ENCODE data around the gene SLC9A7.

SLC9A7 gene

GRCh38 chrX:46611658-46612362 lies 147.1 kb downstream of the SLC9A7 start:
- DNase-seq (ENCODE audit: low read depth in 1 of 2, low spot score in 1 of 2), result peak in 1 of 2 donors; percentile 4

- DNase-seq (ENCODE audit: low read depth in 1 of 2, low spot score in 1 of 2), result no peak
Measured at GRCh38 chrX:46610070-46610658, 148.8 kb downstream of the SLC9A7 start.

- no peak for DNase-seq (ENCODE audit: low read depth in 1 of 2, low spot score in 1 of 2)
Measured at GRCh38 chrX:46607916-46608315, 151.0 kb downstream of the SLC9A7 start.

GRCh38 chrX:46602468-46603102 lies 156.3 kb downstream of the SLC9A7 start:
- DNase-seq (ENCODE audit: low read depth in 1 of 2, low spot score in 1 of 2), result no peak

- DNase-seq (ENCODE audit: low read depth in 1 of 2, low spot score in 1 of 2), result no peak
Measured at GRCh38 chrX:46601283-46601682, 157.6 kb downstream of the SLC9A7 start.

- DNase-seq (ENCODE audit: low read depth in 1 of 2, low spot score in 1 of 2), result no peak
Measured at GRCh38 chrX:46599051-46599560, 159.8 kb downstream of the SLC9A7 start.

GRCh38 chrX:46597771-46598170 lies 161.1 kb downstream of the SLC9A7 start:
- DNase-seq (ENCODE audit: low read depth in 1 of 2, low spot score in 1 of 2), result no peak

- DNase-seq (ENCODE audit: low read depth in 1 of 2, low spot score in 1 of 2), result no peak
Measured at GRCh38 chrX:46597208-46597607, 161.7 kb downstream of the SLC9A7 start.

- DNase-seq (ENCODE audit: low read depth in 1 of 2, low spot score in 1 of 2), result no peak
Measured at GRCh38 chrX:46595084-46595483, 163.8 kb downstream of the SLC9A7 start.

GRCh38 chrX:46589977-46590723 lies 168.8 kb downstream of the SLC9A7 start:
- DNase-seq (ENCODE audit: low read depth in 1 of 2, low spot score in 1 of 2), result no peak

- DNase-seq (ENCODE audit: low read depth in 1 of 2, low spot score in 1 of 2), result no peak
Measured at GRCh38 chrX:46588263-46588662, 170.7 kb downstream of the SLC9A7 start.

- no peak for DNase-seq (ENCODE audit: low read depth in 1 of 2, low spot score in 1 of 2)
Measured at GRCh38 chrX:46587753-46588171, 171.2 kb downstream of the SLC9A7 start.

GRCh38 chrX:46587158-46587557 lies 171.8 kb downstream of the SLC9A7 start:
- DNase-seq (ENCODE audit: low read depth in 1 of 2, low spot score in 1 of 2), result no peak

- DNase-seq (ENCODE audit: low read depth in 1 of 2, low spot score in 1 of 2), result no peak
Measured at GRCh38 chrX:46584736-46585135, 174.2 kb downstream of the SLC9A7 start.

GRCh38 chrX:46582966-46583365 lies 176.0 kb downstream of the SLC9A7 start:
- no peak for DNase-seq (ENCODE audit: low read depth in 1 of 2, low spot score in 1 of 2)

- DNase-seq (ENCODE audit: low read depth in 1 of 2, low spot score in 1 of 2), result no peak
Measured at GRCh38 chrX:46582325-46582724, 176.6 kb downstream of the SLC9A7 start.

- no peak for DNase-seq (ENCODE audit: low read depth in 1 of 2, low spot score in 1 of 2)
Measured at GRCh38 chrX:46580613-46581012, 178.3 kb downstream of the SLC9A7 start.

- DNase-seq (ENCODE audit: low read depth in 1 of 2, low spot score in 1 of 2), result no peak
Measured at GRCh38 chrX:46579250-46579649, 179.7 kb downstream of the SLC9A7 start.

GRCh38 chrX:46577221-46578005 lies 181.5 kb downstream of the SLC9A7 start:
- no peak for DNase-seq (ENCODE audit: low read depth in 1 of 2, low spot score in 1 of 2)

GRCh38 chrX:46576458-46576857 lies 182.5 kb downstream of the SLC9A7 start:
- no peak for DNase-seq (ENCODE audit: low read depth in 1 of 2, low spot score in 1 of 2)

GRCh38 chrX:46575991-46576392 lies 182.9 kb downstream of the SLC9A7 start:
- DNase-seq (ENCODE audit: low read depth in 1 of 2, low spot score in 1 of 2), result no peak

All from activated T-helper 1 cell treated with anti-CD3 and anti-CD28 coated beads, Interleukin-2, amount 50 U/mL, for 16 hours (primary cell).